ENCODE data around the gene DTL. TPM values are rescaled to one million over a fixed set of nuclear protein-coding genes. Genes with fewer than 3 reads are reported as not detected.

The DTL gene
- total and polyA plus RNA-seq, 5 donors = 0.09 to 0.85 (median 0.29) TPM

DNA sequence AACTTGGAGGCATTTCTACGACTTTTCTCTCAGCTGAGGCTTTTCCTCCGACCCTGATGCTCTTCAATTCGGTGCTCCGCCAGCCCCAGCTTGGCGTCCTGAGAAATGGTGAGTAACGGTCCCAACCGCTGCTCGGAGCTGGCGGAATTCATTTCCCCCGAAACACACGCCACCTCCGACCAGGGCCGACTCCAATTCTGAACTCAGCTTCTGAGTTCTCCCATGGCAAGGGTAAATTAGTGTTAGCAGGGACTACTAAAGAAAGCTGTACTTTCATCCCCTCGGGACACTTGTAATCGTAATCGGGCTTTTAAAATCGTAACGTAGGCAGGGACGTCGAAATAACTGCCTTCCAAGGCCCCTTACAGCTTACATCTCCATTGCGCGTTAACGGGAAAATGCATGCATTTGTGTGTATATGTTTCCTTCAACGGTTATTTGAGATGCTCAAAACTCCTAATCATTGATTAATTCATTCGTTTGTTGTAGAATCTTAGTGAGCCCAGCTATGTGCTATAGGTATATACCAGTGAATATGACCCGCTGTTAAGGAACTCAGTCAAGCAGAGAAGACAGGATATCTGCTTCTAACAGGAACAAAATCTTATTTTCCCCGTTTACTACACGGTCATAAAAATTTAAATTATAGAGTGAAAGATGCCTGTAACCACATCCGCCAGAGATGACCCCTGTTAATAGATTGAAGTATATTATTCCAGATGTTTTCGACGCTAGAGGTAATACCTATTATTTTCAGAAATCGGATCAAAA is 472 bp downstream of the DTL start:
- H3K27ac ChIP-seq (ENCODE audit: low read length) = no peak overlapping the region
- H3K4me3 ChIP-seq (ENCODE audit: low read length) = peak overlapping the region; percentile 63
- H3K9me3 ChIP-seq (ENCODE audit: control insufficient read depth, low read length) = no peaks in the 10 kb centered on the region
- WGBS = under 1% methylated on average over 32 of the region's 32 CpGs
- intact Hi-C loops (cut with DNase I) = no loop called here
- no peaks in the 10 kb centered on the region for H3K27me3 ChIP-seq (ENCODE audit: control insufficient read depth, insufficient read depth)
- H3K4me1 ChIP-seq (ENCODE audit: control insufficient read depth, insufficient read depth, low read length) = no peaks in the 10 kb centered on the region
- ATAC-seq = no peak
- no peak for DNase-seq

DNA sequence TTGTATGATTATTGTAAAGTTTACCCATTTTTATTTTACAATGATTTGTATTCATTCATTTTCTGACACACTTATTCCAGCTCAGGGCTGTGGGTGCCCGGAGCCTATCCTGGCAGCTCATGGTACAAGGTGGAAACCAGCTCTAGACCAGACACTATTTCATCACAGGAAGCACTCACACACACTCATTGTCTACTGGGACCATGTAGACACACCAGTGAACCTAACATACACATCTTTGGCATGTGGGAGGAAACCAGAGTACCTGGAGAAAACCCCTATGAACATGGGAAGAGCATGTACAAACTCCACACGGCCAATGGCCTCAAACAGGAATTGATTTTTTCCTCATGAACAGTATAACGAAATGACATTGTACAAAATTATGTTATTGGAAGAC is 2.4 kb downstream of the DTL start:
- intact Hi-C loops (cut with DNase I) = no loop called here
- no peak for ATAC-seq

DNA sequence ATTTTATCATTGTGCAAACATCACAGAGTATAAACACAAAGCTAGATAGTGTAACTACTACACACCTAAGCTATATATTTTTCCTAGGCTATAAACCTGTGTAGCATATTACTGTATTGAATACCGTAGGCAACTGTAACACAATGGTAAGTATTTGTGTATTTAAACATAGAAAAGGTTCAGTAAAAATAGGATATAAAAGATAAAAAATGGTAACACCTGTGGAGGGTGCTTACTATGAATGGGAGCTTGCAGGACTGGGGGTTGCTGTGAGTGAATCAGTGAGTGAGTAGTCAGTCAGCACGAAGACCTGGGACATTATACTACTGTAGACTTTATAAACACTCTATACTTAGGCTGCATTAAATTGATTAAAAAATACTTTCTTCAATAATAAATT is 4.1 kb downstream of the DTL start:
- no peaks in the 10 kb centered on the region for H3K4me1 ChIP-seq (ENCODE audit: control insufficient read depth, insufficient read depth, low read length)
- WGBS = 94% methylated on average over 2 of the region's 2 CpGs
- intact Hi-C loops (cut with DNase I) = loop anchor here in 1 of 4 donors (5.0 kb wide), 1 partner anchor 357 kb away; no protein-coding TSS in a partner anchor
- no peaks in the 10 kb centered on the region for H3K27me3 ChIP-seq (ENCODE audit: control insufficient read depth, insufficient read depth)
- no peak overlapping the region for H3K27ac ChIP-seq (ENCODE audit: low read length)
- no peaks in the 10 kb centered on the region for H3K9me3 ChIP-seq (ENCODE audit: control insufficient read depth, low read length)
- no peak for DNase-seq
- no peak overlapping the region for H3K4me3 ChIP-seq (ENCODE audit: low read length)
- no peak for ATAC-seq

More for the DNA sequence above, 2.4 kb downstream of the DTL start:
- no peaks in the 10 kb centered on the region for H3K4me1 ChIP-seq (ENCODE audit: control insufficient read depth, insufficient read depth, low read length)
- WGBS = 66% methylated on average over 3 of the region's 3 CpGs
- no peaks in the 10 kb centered on the region for H3K27me3 ChIP-seq (ENCODE audit: control insufficient read depth, insufficient read depth)
- no peak for DNase-seq
- no peaks in the 10 kb centered on the region for H3K9me3 ChIP-seq (ENCODE audit: control insufficient read depth, low read length)
- no peak overlapping the region for H3K27ac ChIP-seq (ENCODE audit: low read length)
- H3K4me3 ChIP-seq (ENCODE audit: low read length) = no peak overlapping the region

DNA sequence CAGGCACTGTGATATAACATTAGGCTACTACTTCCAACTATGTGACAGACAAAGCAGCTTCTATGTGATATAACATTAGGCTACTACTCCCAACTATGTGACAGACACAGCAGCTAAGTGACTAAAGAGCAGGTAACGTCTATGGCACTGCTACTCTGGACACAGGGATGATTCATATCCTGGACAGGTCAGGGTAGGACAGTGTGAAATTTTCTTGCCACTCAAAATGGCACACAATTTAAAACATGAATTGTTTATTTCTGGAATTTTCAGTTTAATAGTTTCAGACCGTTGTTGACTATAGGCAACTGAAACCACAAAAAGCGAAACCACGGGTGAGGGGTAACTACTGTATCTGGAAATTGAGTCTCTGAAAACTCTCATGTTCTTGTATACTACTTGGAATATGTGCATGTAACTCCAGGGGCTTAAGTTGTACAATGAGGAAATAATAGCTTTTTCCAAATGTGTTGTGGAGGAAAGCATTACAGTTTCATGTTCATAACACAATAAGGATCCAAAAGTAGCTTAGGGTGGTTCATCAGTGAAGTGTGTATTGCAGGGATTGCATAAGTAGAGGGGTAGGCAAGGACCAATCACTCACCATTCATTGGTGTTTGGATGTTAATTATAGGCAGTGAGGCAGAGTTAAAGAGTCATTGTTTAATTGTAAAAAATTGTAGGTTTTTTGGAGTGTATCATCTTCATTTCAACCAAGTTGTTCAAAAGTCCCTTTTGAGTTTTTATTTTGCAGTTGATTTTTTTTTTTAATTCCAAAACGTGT is 5.3 kb downstream of the DTL start:
- ATAC-seq = no peak
- Histone ChIP-seq H3K27me3 (ENCODE audit: control insufficient read depth, insufficient read depth) (no peaks in the 10 kb centered on the region), H3K27ac (ENCODE audit: low read length) (no peak overlapping the region), H3K9me3 (ENCODE audit: control insufficient read depth, low read length) (no peaks in the 10 kb centered on the region), H3K4me1 (ENCODE audit: control insufficient read depth, insufficient read depth, low read length) (no peaks in the 10 kb centered on the region), H3K4me3 (ENCODE audit: low read length) (no peak overlapping the region)
- WGBS = 81% methylated on average over 5 of the region's 5 CpGs
- intact Hi-C loops (cut with DNase I) = loop anchor here in 1 of 4 donors (5.0 kb wide), 1 partner anchor 359 kb away; no protein-coding TSS in a partner anchor
- no peak for DNase-seq

DNA sequence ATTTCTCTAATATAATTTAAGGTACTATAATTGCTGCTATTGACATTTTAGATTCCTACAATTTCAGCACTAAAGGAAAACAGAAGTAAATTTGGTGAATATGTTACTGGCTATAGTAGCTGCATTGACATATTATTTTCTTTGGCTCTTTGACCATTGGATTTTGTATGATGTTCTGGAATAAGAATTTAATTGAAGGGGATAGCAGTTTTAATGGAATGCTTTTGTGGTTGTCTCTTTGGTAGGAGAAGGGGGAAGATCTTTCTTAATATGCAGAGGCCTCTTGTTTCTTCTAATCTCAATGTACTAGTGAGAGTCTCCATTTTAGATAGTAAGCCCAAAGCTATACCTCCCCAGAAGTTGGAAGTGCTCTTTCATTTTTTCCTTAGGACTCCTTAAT is 6.9 kb downstream of the DTL start:
- ATAC-seq (no peak), DNase-seq (no peak)
- Histone ChIP-seq H3K4me1 (ENCODE audit: control insufficient read depth, insufficient read depth, low read length) (no peaks in the 10 kb centered on the region), H3K27me3 (ENCODE audit: control insufficient read depth, insufficient read depth) (no peaks in the 10 kb centered on the region), H3K27ac (ENCODE audit: low read length) (no peak overlapping the region), H3K9me3 (ENCODE audit: control insufficient read depth, low read length) (no peaks in the 10 kb centered on the region), H3K4me3 (ENCODE audit: low read length) (no peak overlapping the region)
- intact Hi-C loops (cut with DNase I) = loop anchor here in 1 of 4 donors (5.0 kb wide), 1 partner anchor 360 kb away; no protein-coding TSS in a partner anchor

DNA sequence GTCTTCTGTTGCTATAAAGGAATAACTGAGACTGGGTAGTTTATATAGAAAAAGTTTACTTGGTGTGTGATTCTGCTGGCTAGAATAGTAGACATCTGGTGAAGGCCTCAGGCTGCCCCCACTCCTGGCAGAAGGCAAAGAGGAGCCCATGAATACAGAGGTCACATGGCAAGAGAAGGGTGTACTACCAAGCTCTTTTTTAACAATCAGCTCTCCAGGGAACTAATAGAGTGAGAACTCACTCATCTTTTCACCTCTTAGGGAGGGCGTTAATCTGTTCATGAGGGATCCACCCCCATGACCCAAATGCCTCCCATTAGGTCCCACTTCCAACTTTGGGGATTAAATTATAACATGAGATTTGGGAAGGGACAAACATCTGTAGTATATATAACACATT is 9.3 kb downstream of the DTL start:
- Histone ChIP-seq H3K27me3 (ENCODE audit: control insufficient read depth, insufficient read depth) (no peaks in the 10 kb centered on the region), H3K4me3 (ENCODE audit: low read length) (no peak overlapping the region), H3K4me1 (ENCODE audit: control insufficient read depth, insufficient read depth, low read length) (no peaks in the 10 kb centered on the region), H3K9me3 (ENCODE audit: control insufficient read depth, low read length) (no peaks in the 10 kb centered on the region), H3K27ac (ENCODE audit: low read length) (no peak overlapping the region)
- intact Hi-C loops (cut with DNase I) = loop anchor here in 1 of 4 donors (5.0 kb wide), 1 partner anchor 363 kb away; no protein-coding TSS in a partner anchor
- 92% methylated on average over 1 of the region's 1 CpG for WGBS
- ATAC-seq (no peak), DNase-seq (no peak)

DNA sequence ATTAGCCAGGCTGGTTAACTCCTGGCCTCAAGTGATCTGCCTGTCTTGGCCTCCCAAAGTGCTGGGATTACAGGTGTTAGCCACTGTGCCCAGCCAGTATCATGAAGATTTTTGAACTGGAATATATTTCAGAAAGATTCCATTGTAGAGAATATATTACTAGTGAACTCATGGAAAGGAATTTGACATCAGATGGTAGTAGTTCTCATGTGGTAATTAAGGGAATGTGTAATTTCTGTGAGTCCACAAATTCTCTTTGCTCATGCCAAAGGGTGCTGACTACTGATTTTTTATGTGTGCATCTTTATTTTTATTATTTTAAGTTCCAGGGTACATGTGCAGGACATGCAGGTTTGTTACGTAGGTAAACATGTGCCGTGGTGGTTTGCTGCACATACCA is 10.4 kb downstream of the DTL start:
- intact Hi-C loops (cut with DNase I) = no loop called here
- ATAC-seq (no peak), DNase-seq (no peak)
- Histone ChIP-seq H3K9me3 (ENCODE audit: control insufficient read depth, low read length) (no peaks in the 10 kb centered on the region), H3K4me3 (ENCODE audit: low read length) (no peak overlapping the region), H3K27ac (ENCODE audit: low read length) (no peak overlapping the region), H3K4me1 (ENCODE audit: control insufficient read depth, insufficient read depth, low read length) (no peaks in the 10 kb centered on the region), H3K27me3 (ENCODE audit: control insufficient read depth, insufficient read depth) (no peaks in the 10 kb centered on the region)
- WGBS = 94% methylated on average over 2 of the region's 2 CpGs

DNA sequence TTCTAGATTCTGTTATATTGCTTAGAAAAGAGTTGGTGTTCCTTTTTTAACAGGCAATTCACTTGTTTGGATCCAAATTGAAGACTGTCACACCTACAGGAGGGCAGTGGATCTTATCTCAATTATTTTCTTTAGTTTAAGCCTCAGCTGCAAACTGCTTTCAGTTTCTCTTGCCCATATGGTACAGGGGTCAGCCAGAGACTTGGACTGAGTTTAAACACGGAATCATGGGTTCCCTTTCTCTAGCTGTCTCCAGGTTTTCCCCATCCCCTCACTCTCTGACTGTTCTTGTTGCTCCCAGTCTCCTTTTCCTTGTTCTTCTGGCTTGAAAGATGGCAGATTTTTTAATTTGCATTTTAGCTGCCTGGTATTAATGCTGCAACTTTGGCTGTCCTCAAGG is 18.4 kb downstream of the DTL start:
- WGBS = 93% methylated on average over 1 of the region's 1 CpG
- H3K9me3 ChIP-seq (ENCODE audit: control insufficient read depth, low read length) = no peaks in the 10 kb centered on the region
- H3K4me1 ChIP-seq (ENCODE audit: control insufficient read depth, insufficient read depth, low read length) = no peaks in the 10 kb centered on the region
- no peaks in the 10 kb centered on the region for H3K27me3 ChIP-seq (ENCODE audit: control insufficient read depth, insufficient read depth)
- no peak overlapping the region for H3K4me3 ChIP-seq (ENCODE audit: low read length)
- ATAC-seq (no peak), DNase-seq (no peak)
- intact Hi-C loops (cut with DNase I) = loop anchor here in 1 of 4 donors (5.0 kb wide), 1 partner anchor 47 kb away; no protein-coding TSS in a partner anchor
- no peak overlapping the region for H3K27ac ChIP-seq (ENCODE audit: low read length)

DNA sequence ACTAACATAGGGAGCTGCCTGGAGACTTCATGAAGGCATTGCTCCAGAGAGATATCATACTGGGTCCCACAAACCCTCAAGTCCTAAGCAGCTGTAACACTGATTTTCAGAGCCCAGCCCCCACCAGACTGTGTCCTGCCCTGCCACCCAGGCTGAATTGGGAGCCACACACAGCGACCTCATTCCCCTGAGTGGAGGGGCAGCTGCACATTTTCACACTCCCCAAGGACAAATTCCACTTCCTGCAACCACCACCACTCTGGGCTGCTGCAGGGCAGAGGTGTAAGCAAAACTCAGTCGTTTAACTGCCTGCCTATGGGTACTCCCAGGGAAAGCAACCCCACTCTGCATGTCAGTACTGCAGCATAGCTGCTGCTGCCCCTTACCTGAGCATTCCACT is 19.8 kb downstream of the DTL start:
- intact Hi-C loops (cut with DNase I) = no loop called here
- 81% methylated on average over 2 of the region's 2 CpGs for WGBS
- no peaks in the 10 kb centered on the region for H3K27me3 ChIP-seq (ENCODE audit: control insufficient read depth, insufficient read depth)
- no peaks in the 10 kb centered on the region for H3K9me3 ChIP-seq (ENCODE audit: control insufficient read depth, low read length)
- H3K4me3 ChIP-seq (ENCODE audit: low read length) = no peak overlapping the region
- ATAC-seq (no peak), DNase-seq (no peak)
- H3K4me1 ChIP-seq (ENCODE audit: control insufficient read depth, insufficient read depth, low read length) = no peaks in the 10 kb centered on the region
- H3K27ac ChIP-seq (ENCODE audit: low read length) = no peak overlapping the region

DNA sequence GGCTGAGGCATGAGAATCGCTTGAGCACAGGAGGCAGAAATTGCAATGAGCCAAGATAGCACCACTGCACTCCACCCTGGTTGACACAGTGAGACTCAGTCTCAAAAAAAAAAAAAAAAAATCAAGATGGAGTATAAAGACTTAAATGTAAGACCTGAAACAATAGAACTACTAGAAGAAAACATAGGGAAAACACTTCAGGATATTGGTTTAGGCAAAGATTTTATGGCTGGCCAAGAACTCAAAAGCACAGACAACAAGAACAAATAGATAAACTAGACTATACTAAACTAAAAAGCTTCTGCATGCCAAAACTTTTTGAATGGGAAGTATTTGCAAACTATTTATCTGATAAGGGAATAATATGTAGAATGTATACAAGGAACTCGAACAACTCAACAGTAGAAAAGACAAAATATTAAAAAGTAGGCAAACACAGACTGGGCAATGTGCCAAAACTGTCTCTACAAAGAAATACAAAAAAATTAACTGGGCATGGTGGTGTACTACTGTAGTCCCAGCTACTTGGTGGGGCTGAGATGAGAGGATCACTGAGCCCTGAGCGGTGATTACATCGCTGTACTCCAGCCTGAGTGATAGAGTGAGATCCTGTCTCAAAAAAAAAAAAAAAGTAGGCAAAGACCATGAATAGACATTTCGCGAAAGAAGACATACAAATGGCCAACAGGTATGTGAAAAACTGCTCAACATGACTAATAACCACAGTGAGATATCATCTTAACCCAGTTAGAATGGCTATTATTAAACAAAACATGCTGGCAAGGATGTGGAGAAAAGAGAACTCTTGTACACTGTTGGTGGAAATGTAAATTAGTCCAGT is 25.3 kb downstream of the DTL start:
- no peak for ATAC-seq
- WGBS = 79% methylated on average over 6 of the region's 6 CpGs
- Histone ChIP-seq H3K27ac (ENCODE audit: low read length) (no peak overlapping the region), H3K9me3 (ENCODE audit: control insufficient read depth, low read length) (no peaks in the 10 kb centered on the region), H3K4me3 (ENCODE audit: low read length) (no peak overlapping the region), H3K4me1 (ENCODE audit: control insufficient read depth, insufficient read depth, low read length) (no peaks in the 10 kb centered on the region), H3K27me3 (ENCODE audit: control insufficient read depth, insufficient read depth) (no peaks in the 10 kb centered on the region)
- intact Hi-C loops (cut with DNase I) = loop anchor here in 2 of 4 donors (5.0 kb wide), 3 partner anchors 306 to 401 kb away; no protein-coding TSS in a partner anchor
- DNase-seq = no peak
